ENCODE results near the gene ZNF692. TPM values are rescaled to one million over a fixed set of nuclear protein-coding genes. Genes with fewer than 3 reads are reported as not detected.

The ZNF692 gene
- total and polyA plus RNA-seq, 2 donors (not counting 3 experiments of a cell fraction or from before 2014, with no cell fraction given), result 32.6 to 36.6 TPM

GRCh38 chr1:248901578-248901977 lies 42.7 kb upstream of the ZNF692 start:
- H3K4me1 ChIP-seq (ENCODE audit: control insufficient read depth, extremely low read depth, insufficient read depth, low read length), result peaks cover 4% of the 10 kb centered on the region
- H3K36me3 ChIP-seq (ENCODE audit: control insufficient read depth in 2 of 2, extremely low read depth in 1 of 2, insufficient read depth in 2 of 2, low read length in 2 of 2), result no peaks in the 10 kb centered on the region
- no TSS peak for BruUV-seq (replicated peaks)
- no peaks in the 10 kb centered on the region for H3K79me2 ChIP-seq (ENCODE audit: control insufficient read depth, insufficient read depth, low read length)
- ChIA-PET POLR2A (no interaction called here), CTCF (no interaction called here)
- FAIRE-seq (no peak), DNase-seq (ENCODE audit: low read depth, low spot score) (no peak)
- H3K9me3 ChIP-seq (replicated peaks; ENCODE audit: control insufficient read depth, insufficient read depth, low read length), result no peaks in the 10 kb centered on the region
- intact Hi-C loops (cut with micrococcal nuclease), result no loop called here
- no peak overlapping the region for H2AFZ ChIP-seq (ENCODE audit: low read depth, low read length)
- no peak overlapping the region for H3K9ac ChIP-seq (replicated peaks; ENCODE audit: extremely low read depth, insufficient read depth, low read length)
- no peak overlapping the region for H3K27ac ChIP-seq (ENCODE audit: insufficient read depth, low read depth, low read length)
- dilution Hi-C loops (cut with MboI; ENCODE audit: extremely low pct_ligation_motif_present, low sequenced_read_pairs), result no loop called here
- no peak overlapping the region for H3K4me3 ChIP-seq (replicated peaks in 1 of 3; ENCODE audit: insufficient read depth in 1 of 3, low read depth in 1 of 3, low read length in 3 of 3)
- H3K27me3 ChIP-seq (ENCODE audit: control insufficient read depth in 2 of 2, insufficient read depth in 2 of 2, low read length in 2 of 2), result peaks cover 6 to 9% of the 10 kb centered on the region in 2 experiments
- no peak overlapping the region for H3K4me2 ChIP-seq (ENCODE audit: insufficient read depth, low read length)
- no peak for TF ChIP-seq MAX (IDR thresholded peaks at IDR 0.05; ENCODE audit: insufficient read depth, insufficient read length)
- no peak for TF ChIP-seq POLR2A (IDR thresholded peaks at IDR 0.05; ENCODE audit: low read depth, low read length)
- TF ChIP-seq GATA2 (IDR thresholded peaks at IDR 0.05; ENCODE audit: insufficient read depth, insufficient read length, low read depth, low read length), result no peak
- no peak for TF ChIP-seq CTCF (IDR thresholded peaks at IDR 0.05; ENCODE audit: extremely low read depth in 1 of 2, insufficient read depth in 1 of 2, low read depth in 1 of 2, low read length in 2 of 2)
- no peaks in the 10 kb centered on the region for H3K9me1 ChIP-seq (replicated peaks; ENCODE audit: control insufficient read depth, extremely low read depth, insufficient read depth, low read length)
- no peaks in the 10 kb centered on the region for H4K20me1 ChIP-seq (replicated peaks; ENCODE audit: control insufficient read depth, extremely low read depth, insufficient read depth, low read length)

- no peak overlapping the region for H3K4me2 ChIP-seq (ENCODE audit: insufficient read depth, low read length)
- H3K9ac ChIP-seq (replicated peaks; ENCODE audit: extremely low read depth, insufficient read depth, low read length), result no peak overlapping the region
- H3K79me2 ChIP-seq (ENCODE audit: control insufficient read depth, insufficient read depth, low read length), result no peaks in the 10 kb centered on the region
- no peak overlapping the region for H3K4me3 ChIP-seq (replicated peaks in 1 of 3; ENCODE audit: insufficient read depth in 1 of 3, low read depth in 1 of 3, low read length in 3 of 3)
- no peaks in the 10 kb centered on the region for H3K36me3 ChIP-seq (ENCODE audit: control insufficient read depth in 2 of 2, extremely low read depth in 1 of 2, insufficient read depth in 2 of 2, low read length in 2 of 2)
- CTCF ChIA-PET, result no interaction called here
- BruUV-seq (replicated peaks), result no TSS peak
- intact Hi-C loops (cut with micrococcal nuclease) (no loop called here), dilution Hi-C loops (cut with MboI; ENCODE audit: extremely low pct_ligation_motif_present, low sequenced_read_pairs) (no loop called here)
- H3K27me3 ChIP-seq (ENCODE audit: control insufficient read depth in 2 of 2, insufficient read depth in 2 of 2, low read length in 2 of 2), result peaks cover 6 to 11% of the 10 kb centered on the region in 2 experiments
- no peak overlapping the region for H2AFZ ChIP-seq (ENCODE audit: low read depth, low read length)
- no peaks in the 10 kb centered on the region for H3K9me1 ChIP-seq (replicated peaks; ENCODE audit: control insufficient read depth, extremely low read depth, insufficient read depth, low read length)
- DNase-seq (ENCODE audit: low read depth, low spot score), result no peak
- POLR2A ChIA-PET, result no interaction called here
- TF ChIP-seq FOS (IDR thresholded peaks at IDR 0.05; ENCODE audit: borderline replicate concordance, insufficient read depth, low read length) (no peak), CTCF (IDR thresholded peaks at IDR 0.05; ENCODE audit: extremely low read depth in 1 of 2, insufficient read depth in 1 of 2, low read depth in 1 of 2, low read length in 2 of 2) (no peak), POLR2AphosphoS5 (IDR thresholded peaks at IDR 0.05; ENCODE audit: insufficient read depth, low read depth, low read length) (no peak), MAX (IDR thresholded peaks at IDR 0.05; ENCODE audit: insufficient read depth, insufficient read length) (no peak), JUN (IDR thresholded peaks at IDR 0.05; ENCODE audit: borderline replicate concordance, insufficient read depth, insufficient read length, low read depth) (no peak), EZH2 (IDR thresholded peaks at IDR 0.05; ENCODE audit: borderline replicate concordance, low read depth, low read length, severe bottlenecking) (no peak), POLR2A (IDR thresholded peaks at IDR 0.05; ENCODE audit: low read depth, low read length) (no peak), GATA2 (IDR thresholded peaks at IDR 0.05; ENCODE audit: insufficient read depth, insufficient read length, low read depth, low read length) (no peak), MYC (IDR thresholded peaks at IDR 0.05; ENCODE audit: low read depth, low read length) (no peak)
- no peak overlapping the region for H3K27ac ChIP-seq (ENCODE audit: insufficient read depth, low read depth, low read length)
- no peaks in the 10 kb centered on the region for H4K20me1 ChIP-seq (replicated peaks; ENCODE audit: control insufficient read depth, extremely low read depth, insufficient read depth, low read length)
- H3K4me1 ChIP-seq (ENCODE audit: control insufficient read depth, extremely low read depth, insufficient read depth, low read length), result peaks cover 3% of the 10 kb centered on the region
- FAIRE-seq, result peak; percentile 48
- no peaks in the 10 kb centered on the region for H3K9me3 ChIP-seq (replicated peaks; ENCODE audit: control insufficient read depth, insufficient read depth, low read length)
Observed at GRCh38 chr1:248900637-248901036, 41.8 kb upstream of the ZNF692 start.
